Measurements from ENCODE around the gene EXOC6B.

The EXOC6B gene

GRCh38 chr2:72828840-72829507 lies 3.1 kb upstream of the EXOC6B start:
- DNase-seq (ENCODE audit: low read depth): no peak

DNA sequence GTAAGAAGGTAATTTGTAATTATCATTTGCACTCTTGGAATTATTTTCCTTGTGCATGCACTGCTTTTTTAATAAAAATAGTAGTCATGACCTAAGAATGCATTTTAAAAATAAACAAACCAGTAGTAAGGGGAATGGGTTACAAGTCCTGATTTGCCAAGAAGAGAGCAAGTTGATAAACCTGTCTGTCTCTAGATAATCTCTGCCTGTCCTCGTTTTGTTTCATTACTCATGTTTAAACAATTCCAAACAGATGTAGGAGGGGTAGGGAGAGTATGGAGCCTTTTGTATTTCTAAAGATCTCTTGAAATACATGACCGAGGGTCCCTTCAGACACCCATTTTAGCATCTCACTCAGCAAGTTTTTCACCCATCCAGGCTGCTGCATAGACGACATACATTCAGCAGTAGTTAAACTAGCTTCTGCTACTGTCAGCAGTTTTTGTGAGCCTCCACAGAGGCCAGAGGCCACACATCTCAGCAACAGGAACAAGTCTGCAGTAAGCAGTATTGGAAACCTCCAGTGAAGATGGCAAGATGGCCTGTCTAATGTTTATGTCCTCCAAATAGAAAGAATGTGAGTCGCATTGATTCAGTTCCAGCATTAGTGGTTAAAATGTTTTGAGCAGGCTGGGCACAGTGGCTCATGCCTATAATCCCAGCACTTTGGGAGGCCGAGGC lies 2.3 kb upstream of the EXOC6B start:
- DNase-seq (ENCODE audit: low read depth): no peak

GRCh38 chr2:72827487-72827886 lies 1.7 kb upstream of the EXOC6B start:
- no peak for DNase-seq (ENCODE audit: low read depth)

DNA sequence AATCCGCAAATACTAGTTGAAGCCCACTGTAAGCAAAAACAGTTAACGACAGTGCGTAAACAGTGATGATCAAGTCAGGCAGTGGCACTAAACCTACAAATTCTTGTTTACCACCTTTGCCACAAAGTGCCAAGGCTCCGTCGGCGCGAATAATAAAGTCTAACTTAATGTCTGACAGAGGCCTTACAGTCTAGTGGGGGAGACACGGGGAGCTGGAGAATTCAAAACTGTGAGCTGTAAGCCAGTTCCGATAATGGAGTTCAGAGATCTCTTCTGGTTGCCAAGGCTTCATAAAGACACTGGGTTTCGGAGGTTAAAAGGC lies 284 bp upstream of the EXOC6B start:
- no peak for DNase-seq (ENCODE audit: low read depth)

GRCh38 chr2:72824224-72824842 lies 1.5 kb downstream of the EXOC6B start:
- no peak for DNase-seq (ENCODE audit: low read depth)

DNA sequence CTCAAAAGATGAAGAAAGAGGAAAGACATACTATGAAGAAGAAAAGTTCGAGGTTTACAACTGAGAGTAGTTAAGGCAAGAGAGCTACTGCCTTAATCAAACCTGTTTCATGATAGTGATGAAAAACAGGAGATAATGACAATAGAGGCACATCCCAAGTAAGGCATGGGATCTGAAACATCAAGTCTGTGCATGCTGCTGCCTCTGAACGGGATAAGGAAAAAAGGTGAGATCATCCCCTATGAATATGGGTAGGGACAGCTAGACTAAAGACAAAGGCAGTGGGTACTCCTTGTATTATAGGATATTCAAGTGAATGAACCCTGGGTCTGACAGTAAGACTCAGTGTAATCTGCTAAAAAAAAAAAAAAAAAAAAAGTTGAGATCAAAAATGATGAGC lies 3.0 kb downstream of the EXOC6B start:
- no peak for DNase-seq (ENCODE audit: low read depth)

DNA sequence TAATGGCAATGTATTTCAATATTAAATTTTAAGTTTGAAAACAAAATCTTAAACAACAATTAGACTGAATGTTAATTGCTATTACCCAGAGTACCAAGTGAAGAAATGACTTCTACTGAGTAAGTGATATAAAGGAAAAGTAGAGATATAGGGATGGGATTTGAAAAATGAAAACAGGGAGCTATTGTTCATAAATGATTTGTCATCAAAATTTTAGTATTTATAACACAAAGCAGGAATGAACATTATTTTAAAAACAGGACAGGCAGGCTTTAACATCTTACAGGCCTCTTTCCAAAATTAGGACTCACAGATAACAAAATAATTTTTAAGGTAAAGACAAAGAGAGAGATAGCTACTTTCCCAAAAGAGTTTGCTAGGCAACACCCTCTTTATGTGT lies 3.9 kb downstream of the EXOC6B start:
- no peak for DNase-seq (ENCODE audit: low read depth)

- DNase-seq (ENCODE audit: low read depth): no peak
Observed at GRCh38 chr2:72821118-72821517, 4.7 kb downstream of the EXOC6B start.

- no peak for DNase-seq (ENCODE audit: low read depth)
Observed at GRCh38 chr2:72819501-72819900, 6.3 kb downstream of the EXOC6B start.

DNA sequence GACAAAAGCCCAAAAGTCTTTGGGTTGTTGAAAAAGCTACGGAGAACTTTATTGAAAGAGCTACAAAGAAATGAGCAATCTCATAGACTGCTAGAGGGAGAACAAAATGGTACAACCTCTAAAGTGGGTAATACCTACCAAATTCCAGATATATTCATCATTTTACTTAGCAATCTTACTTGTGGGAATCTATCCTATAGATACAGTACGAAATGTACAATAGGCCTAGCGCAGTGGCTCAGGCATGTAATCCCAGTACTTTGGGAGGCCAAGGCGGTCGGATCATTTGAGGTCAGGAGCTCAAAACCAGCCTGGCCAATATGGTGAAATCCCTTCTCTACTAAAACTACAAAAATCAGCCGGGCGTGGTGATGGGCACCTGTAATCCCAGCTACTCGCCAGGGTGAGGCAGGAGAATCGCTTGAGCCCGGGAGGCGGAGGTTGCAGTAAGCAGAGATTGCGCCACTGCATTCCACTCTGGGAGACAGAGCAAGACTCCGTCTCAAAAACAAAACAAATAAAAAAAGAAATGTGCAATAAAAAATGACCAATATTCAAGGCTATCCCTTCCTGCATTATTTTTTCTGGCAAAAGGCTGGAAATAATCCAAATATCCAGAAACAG lies 10.1 kb downstream of the EXOC6B start:
- DNase-seq (ENCODE audit: low read depth): no peak

DNA sequence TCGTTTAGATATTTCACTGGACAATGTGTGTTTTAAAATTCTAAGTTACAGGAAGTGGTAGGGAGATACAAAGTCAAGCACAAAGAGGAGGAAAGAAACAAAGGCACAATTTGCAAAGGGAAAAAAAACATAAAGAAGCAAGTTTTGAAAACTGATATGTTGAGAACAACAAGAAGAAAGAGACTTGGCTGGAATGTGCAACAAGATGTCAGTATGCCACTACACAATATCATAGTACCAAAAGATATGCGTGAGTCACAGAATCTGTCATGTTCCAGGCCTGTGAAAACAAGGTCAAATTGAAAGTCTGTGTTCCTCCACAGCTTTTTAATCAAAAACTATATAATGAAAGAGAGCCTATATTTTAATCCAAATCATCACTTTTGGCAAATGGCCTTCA lies 12.0 kb downstream of the EXOC6B start:
- DNase-seq (ENCODE audit: low read depth): no peak

DNA sequence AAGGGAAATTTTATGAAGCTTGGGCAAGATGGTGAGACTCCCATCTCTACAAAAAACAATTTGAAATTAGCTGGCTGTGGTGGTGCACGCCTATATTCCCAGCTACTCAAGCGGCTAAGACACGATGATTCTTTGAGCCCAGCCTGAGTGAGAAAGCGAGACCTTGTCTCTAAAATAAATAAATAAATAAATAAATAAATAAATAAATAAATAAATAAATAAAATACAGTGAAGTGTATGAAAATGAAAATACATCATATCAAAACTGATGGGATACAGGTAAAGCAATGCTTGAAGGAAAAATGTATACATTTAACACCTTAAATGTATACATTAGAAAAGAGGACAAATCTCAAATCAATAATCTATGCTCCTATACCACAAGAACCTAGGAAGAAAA lies 15.7 kb downstream of the EXOC6B start:
- no peak for DNase-seq (ENCODE audit: low read depth)

GRCh38 chr2:72809095-72809494 lies 16.7 kb downstream of the EXOC6B start:
- no peak for DNase-seq (ENCODE audit: low read depth)

GRCh38 chr2:72806280-72806945 lies 19.4 kb downstream of the EXOC6B start:
- DNase-seq (ENCODE audit: low read depth): no peak

GRCh38 chr2:72803626-72804320 lies 22.1 kb downstream of the EXOC6B start:
- DNase-seq (ENCODE audit: low read depth): no peak

DNA sequence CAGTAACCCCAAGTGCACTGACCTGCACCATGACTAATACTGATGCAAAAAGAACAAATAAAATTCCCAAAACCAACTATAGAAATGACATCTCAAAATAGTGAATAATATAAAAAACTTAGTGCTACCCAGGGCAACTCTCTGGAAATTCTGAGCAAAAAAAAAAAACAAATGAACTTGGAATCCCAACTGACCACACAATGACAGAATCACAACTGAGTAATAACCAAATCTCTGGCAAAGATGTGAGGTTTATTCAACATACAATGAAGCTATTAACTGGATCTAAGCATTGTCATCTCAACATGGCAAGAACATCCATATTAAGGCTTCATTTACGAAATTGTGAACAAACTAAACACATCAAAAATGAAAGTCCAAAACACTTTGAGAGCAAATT lies 22.7 kb downstream of the EXOC6B start:
- no peak for DNase-seq (ENCODE audit: low read depth)

- DNase-seq (ENCODE audit: low read depth): no peak
Observed at GRCh38 chr2:72800492-72800891, 25.3 kb downstream of the EXOC6B start.

DNA sequence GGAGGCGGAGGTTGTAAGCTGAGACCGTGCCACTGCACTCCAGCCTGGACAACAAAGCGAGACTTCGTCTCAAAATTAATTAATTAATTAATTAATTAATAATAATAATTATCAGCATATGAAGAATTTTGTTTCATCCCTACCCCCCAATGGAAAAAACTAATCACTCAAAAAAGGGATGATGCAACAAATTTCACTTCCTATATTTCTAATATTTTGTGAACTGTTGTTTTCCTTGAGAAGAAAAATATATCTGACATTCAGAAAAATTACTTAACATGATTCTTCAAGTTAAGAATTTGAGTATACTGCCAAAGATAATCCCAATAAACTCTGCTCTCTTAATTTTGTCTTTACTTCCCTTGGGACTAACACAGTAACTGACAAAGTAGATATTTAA lies 28.1 kb downstream of the EXOC6B start:
- DNase-seq (ENCODE audit: low read depth): no peak

DNA sequence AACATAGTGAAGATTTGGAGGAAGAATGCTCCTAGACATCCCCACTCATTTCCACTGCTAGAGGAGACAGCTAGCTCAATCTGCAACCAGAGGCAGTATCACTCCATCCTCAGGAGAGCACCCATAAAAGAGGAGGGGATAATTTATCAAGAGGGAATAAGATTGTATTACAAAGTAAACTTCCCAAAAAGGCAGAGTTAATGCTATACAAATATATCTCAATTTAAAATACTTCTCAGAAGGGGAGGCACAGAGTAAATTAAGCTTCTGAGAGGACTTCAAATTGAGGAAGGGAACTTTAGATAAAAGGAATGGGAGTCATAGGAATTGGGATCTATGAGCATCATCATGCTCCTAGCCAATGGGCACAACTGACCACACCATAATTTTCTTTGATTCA lies 29.1 kb downstream of the EXOC6B start:
- DNase-seq (ENCODE audit: low read depth): no peak

DNA sequence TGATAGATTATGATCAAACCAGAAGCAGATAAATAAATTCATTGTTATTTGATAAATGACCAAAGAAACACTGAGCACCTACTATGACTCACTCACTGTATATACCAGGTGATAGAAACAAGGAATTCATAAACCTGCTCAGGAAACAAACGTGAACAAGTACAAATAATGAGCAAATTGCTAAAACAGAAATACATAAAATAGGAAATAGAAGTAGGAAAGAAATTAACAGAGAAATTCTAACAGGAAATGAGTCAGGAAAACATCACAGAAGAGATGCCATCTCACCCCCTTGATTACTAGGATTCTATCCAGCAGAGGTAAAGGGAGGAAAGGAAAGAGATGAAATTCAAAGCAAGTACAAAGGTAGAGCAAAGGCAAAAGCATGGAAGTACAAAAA lies 31.3 kb downstream of the EXOC6B start:
- no peak for DNase-seq (ENCODE audit: low read depth)

GRCh38 chr2:72793798-72794440 lies 31.9 kb downstream of the EXOC6B start:
- no peak for DNase-seq (ENCODE audit: low read depth)

GRCh38 chr2:72789241-72789640 lies 36.6 kb downstream of the EXOC6B start:
- DNase-seq (ENCODE audit: low read depth): no peak

Data from stimulated activated CD8-positive, alpha-beta memory T cell treated with anti-CD3 and anti-CD28 coated beads, Interleukin-12 subunit alpha, Interleukin-12 subunit beta, amount 100 ng/mL, for 4 hours (primary cell).